K562 (cell line): Measurements from ENCODE around the gene ME3. TPM values are rescaled to one million over a fixed set of nuclear protein-coding genes. Genes with fewer than 3 reads are reported as not detected.

Source experiments
- ATAC-seq: fragments of 200-7000 bp; cut with Tn5 transposase; 3 replicates; pipeline ENCODE4 v1.9.1; 2020; ENCODE audit warnings: moderate library complexity
- BruUV-seq: library from RNA; stranded (reverse); fragments of 400-500 nt; replicated peaks from 2 replicates; lab custom pipeline; 2021; lab: Mats Ljungman, UMichigan
- CTCF ChIA-PET: fragments of 300-600 bp; formaldehyde crosslinking; extraction: SDS; loops from one replicate; lab custom pipeline; 2021; ENCODE audit warnings: low intra/inter-chr PET ratio; lab: Yijun Ruan, JAX
- POLR2A ChIA-PET: fragments of 300-600, 350-650 bp; sonication (Branson Sonifier 250); formaldehyde crosslinking; extraction: SDS; loops from one replicate; lab custom pipeline; 2021; ENCODE audit warnings: antibody characterized with exemption, inconsistent platforms; lab: Yijun Ruan, JAX
- DNase-seq, 4 experiments: peaks; one replicate each; pipeline versions ENCODE4 v3.0.0 to v3.0.0-alpha.2; 2011 to 2018; ENCODE audit warnings: low spot score in 3 of 4, mixed read lengths in 3 of 4; ENCODE audit errors: extremely low read depth in 1 of 4
- FAIRE-seq: peaks from 2 replicates; lab custom pipeline; 2011; peaks lifted over from hg19 to GRCh38; lab: Jason Lieb, UNC
- H2AFZ ChIP-seq: 2 replicates; pipeline ENCODE4 v1.6.0; 2011; ENCODE audit warnings: low read depth, low read length, control low read depth, inconsistent platforms
- H3K27ac ChIP-seq: fragments of 200-600 bp; 3 replicates; pipeline ENCODE4 v1.8.0; 2011; ENCODE audit warnings: low read depth, mild to moderate bottlenecking, control low read depth, inconsistent platforms, low read length, moderate library complexity, mixed read lengths; ENCODE audit errors: extremely low read depth
- H3K27me3 ChIP-seq, 2 experiments: fragments of 300-600 bp in 1 of 2; 2 replicates in 1 of 2; 3 replicates in 1 of 2; pipeline versions ENCODE4 v1.6.0 to v1.8.0; 2011; ENCODE audit warnings: inconsistent platforms in 2 of 2, low read length in 2 of 2, mild to moderate bottlenecking in 1 of 2, mixed read lengths in 1 of 2, moderate library complexity in 1 of 2; ENCODE audit not compliant: control insufficient read depth in 2 of 2, insufficient read depth in 2 of 2
- H3K36me3 ChIP-seq: fragments of 300-600 bp; 3 replicates; pipeline ENCODE4 v1.8.0; 2011; ENCODE audit warnings: mild to moderate bottlenecking, low read length, inconsistent platforms; ENCODE audit not compliant: control insufficient read depth, insufficient read depth
- H3K4me1 ChIP-seq, 2 experiments: fragments of 200-600 bp in 1 of 2; replicated peaks in 1 of 2; 2 replicates in 1 of 2; 3 replicates in 1 of 2; pipeline versions ENCODE4 v1.5.1 to v1.8.0; 2011; ENCODE audit warnings: inconsistent platforms in 2 of 2, low read length in 2 of 2, mild to moderate bottlenecking in 1 of 2, mixed read lengths in 1 of 2, moderate library complexity in 1 of 2; ENCODE audit not compliant: control insufficient read depth in 2 of 2, insufficient read depth in 2 of 2
- H3K4me2 ChIP-seq: 2 replicates; pipeline ENCODE4 v1.6.1; 2011; ENCODE audit warnings: low read length, control low read depth, inconsistent platforms, mixed read lengths; ENCODE audit not compliant: insufficient read depth
- H3K4me3 ChIP-seq: fragments of 200-600 bp; sonication (generic), shearing (Covaris generic); 2 replicates; pipeline ENCODE4 v1.5.1; 2016; ENCODE audit warnings: control low read depth, inconsistent platforms
- H3K79me2 ChIP-seq: fragments of 200-600 bp; 3 replicates; pipeline ENCODE4 v1.8.0; 2011; ENCODE audit warnings: low read length, inconsistent platforms; ENCODE audit not compliant: control insufficient read depth, insufficient read depth
- H3K9ac ChIP-seq, 2 experiments: 2 replicates each; pipeline versions ENCODE4 v1.6.0 to v1.6.1; 2011; ENCODE audit warnings: low read depth in 2 of 2, low read length in 2 of 2, control low read depth in 1 of 2, inconsistent platforms in 1 of 2, mild to moderate bottlenecking in 1 of 2, mixed read lengths in 1 of 2; ENCODE audit not compliant: insufficient read depth in 1 of 2
- H3K9me1 ChIP-seq: one replicate; pipeline ENCODE4 v1.6.0; 2011; ENCODE audit warnings: inconsistent platforms, mild to moderate bottlenecking, low read length, moderate library complexity; ENCODE audit not compliant: control insufficient read depth, insufficient read depth
- H3K9me3 ChIP-seq: replicated peaks from 2 replicates; pipeline ENCODE4 v1.5.1; 2011; ENCODE audit warnings: low read depth, low read length, inconsistent platforms; ENCODE audit not compliant: control insufficient read depth, insufficient read depth
- H4K20me1 ChIP-seq: replicated peaks from 2 replicates; pipeline ENCODE4 v1.6.1; 2011; ENCODE audit warnings: low read length, inconsistent platforms, mixed read lengths; ENCODE audit not compliant: control insufficient read depth, insufficient read depth
- CBX5 ChIP-seq: IDR thresholded peaks from 2 replicates; pipeline ENCODE4 v1.6.1; 2014; ENCODE audit warnings: low read depth, borderline replicate concordance
- CCAR2 ChIP-seq: fragments of 200-400 bp; formaldehyde crosslinking; IDR thresholded peaks from 2 replicates; pipeline ENCODE4 v1.6.1; 2017; ENCODE audit warnings: mild to moderate bottlenecking, low read depth, low read length
- ESRRB ChIP-seq: fragments of 250-450 bp; sonication (Bioruptor Pico); IDR thresholded peaks from 2 replicates; pipeline ENCODE4 v1.5.0; 2020; ENCODE audit warnings: mild to moderate bottlenecking, moderate library complexity, borderline replicate concordance
- FOXK2 ChIP-seq, 2 experiments: fragments of 450-650 bp; IDR thresholded peaks in 1 of 2; conservative IDR thresholded peaks in 1 of 2; 2 replicates each; pipeline ENCODE4 v1.6.1; 2016; ENCODE audit warnings: low read depth in 2 of 2, mild to moderate bottlenecking in 1 of 2
- HDAC8 ChIP-seq: fragments of 450-650 bp; IDR thresholded peaks from 2 replicates; pipeline ENCODE4 v1.6.1; 2016; ENCODE audit warnings: mild to moderate bottlenecking, missing genetic modification characterization, moderate library complexity, missing compliant biosample characterization
- HMGN3 ChIP-seq: IDR thresholded peaks from 2 replicates; pipeline ENCODE4 v1.6.1; 2011; ENCODE audit warnings: borderline replicate concordance, low read depth, mild to moderate bottlenecking, mixed read lengths, low read length; ENCODE audit not compliant: insufficient read length; ENCODE audit errors: extremely low read depth
- IRF2 ChIP-seq: sonication (generic); formaldehyde crosslinking; IDR thresholded peaks from 2 replicates; pipeline ENCODE4 v1.8.1; 2022; ENCODE audit warnings: mild to moderate bottlenecking, missing genetic modification reagents
- KDM1A ChIP-seq, 2 experiments: fragments of 450-650 bp; IDR thresholded peaks; 2 replicates each; pipeline ENCODE4 v1.6.1; 2016; ENCODE audit warnings: mild to moderate bottlenecking in 2 of 2
- KHSRP ChIP-seq: fragments of 450-650 bp; IDR thresholded peaks from 2 replicates; pipeline ENCODE4 v1.6.1; 2017
- MCM3 ChIP-seq: fragments of 450-650 bp; IDR thresholded peaks from 2 replicates; pipeline ENCODE4 v1.6.1; 2016
- NONO ChIP-seq, 2 experiments: fragments of 200-400 bp in 1 of 2; fragments of 450-650 bp in 1 of 2; formaldehyde crosslinking in 1 of 2; IDR thresholded peaks; 2 replicates each; pipeline ENCODE4 v1.6.1; 2017; ENCODE audit warnings: low read depth in 2 of 2, mild to moderate bottlenecking in 2 of 2, moderate library complexity in 2 of 2, low read length in 1 of 2
- PHB2 ChIP-seq: fragments of 450-650 bp; IDR thresholded peaks from 2 replicates; pipeline ENCODE4 v1.6.1; 2017; ENCODE audit warnings: low read depth
- PHF8 ChIP-seq: fragments of 200-600 bp; sonication (generic); IDR thresholded peaks from 2 replicates; pipeline ENCODE4 v1.6.1; 2012; ENCODE audit warnings: mixed run types, mild to moderate bottlenecking, inconsistent platforms, low read length, moderate library complexity, borderline replicate concordance
- POLR3G ChIP-seq: IDR thresholded peaks from 2 replicates; pipeline ENCODE4 v1.6.1; 2011; ENCODE audit not compliant: insufficient read length, insufficient replicate concordance; ENCODE audit errors: extremely low read depth
- RBM14 ChIP-seq: fragments of 200-400 bp; formaldehyde crosslinking; IDR thresholded peaks from 2 replicates; pipeline ENCODE4 v1.6.1; 2018; ENCODE audit warnings: low read depth, mild to moderate bottlenecking, low read length, moderate library complexity, borderline replicate concordance; ENCODE audit not compliant: insufficient read depth
- SNIP1 ChIP-seq: fragments of 450-650 bp; IDR thresholded peaks from 2 replicates; pipeline ENCODE4 v1.7.1; 2017; ENCODE audit warnings: low read depth, mild to moderate bottlenecking
- ZBTB7A ChIP-seq: IDR thresholded peaks from 2 replicates; pipeline ENCODE4 v1.6.1; 2011; ENCODE audit warnings: low read depth, mild to moderate bottlenecking, low read length, moderate library complexity, borderline replicate concordance; ENCODE audit not compliant: control insufficient read depth
- ZNF316 ChIP-seq: fragments of 450-650 bp; IDR thresholded peaks from 2 replicates; pipeline ENCODE4 v1.6.1; 2016
- ZNF384 ChIP-seq: IDR thresholded peaks from 2 replicates; pipeline ENCODE4 v1.6.1; 2012; ENCODE audit warnings: low read depth, low read length, improper control_type of control experiment
- WGBS: fragments of 100-300 bp; shearing (Covaris generic); methylation state at CpG from one replicate; pipeline ENCODE4 v1.1.6; 2016; ENCODE audit warnings: low coverage, mixed read lengths; ENCODE audit not compliant: insufficient coverage; ENCODE audit errors: missing lambda C conversion rate; 5-methylcytosine and 5-hydroxymethylcytosine counted together
- in situ Hi-C: fragments of 300-500 bp; cut with MboI; formaldehyde crosslinking; loops from 4 replicates; pipeline ENCODE4 v1.15.0; 2018; ENCODE audit warnings: inconsistent platforms, mixed read lengths
- intact Hi-C: fragments of 100-400 bp; cut with micrococcal nuclease; formaldehyde crosslinking; loops from 2 replicates; pipeline ENCODE4 v1.14.2; 2022
- polyA plus RNA-seq, 8 experiments: library from polyadenylated mRNA; depleted of rRNA in 4 of 8; stranded (reverse) in 5 of 8; unstranded in 3 of 8; fragments of >200 nt; fragmentation: Nextera tagmentation in 2 of 8; fragmentation: Illumina TruSeq in 1 of 8; extraction: Ambion mirVana in 2 of 8; extraction: Trizol in 1 of 8; gene quantifications; 2 replicates each; pipeline versions ENCODE4 v1.2.1 to v1.2.3, GENCODE V29; 2011 to 2014; ENCODE audit warnings: inconsistent platforms in 1 of 8, missing spikeins in 1 of 8
- total RNA-seq, 7 experiments: library from RNA; depleted of rRNA in 6 of 7; stranded (reverse); fragments of >200 nt in 6 of 7; fragmentation: Illumina TruSeq in 2 of 7; extraction: Trizol in 2 of 7; gene quantifications; 2 replicates each; pipeline versions ENCODE4 v1.2.1 to v1.2.3, GENCODE V29; 2011 to 2021; ENCODE audit warnings: low replicate concordance in 1 of 7

ME3 gene
- total and polyA plus RNA-seq, 9 of the 15 experiments (the other 6 are each of a cell fraction or from before 2014, with no cell fraction given) = not detected

- ChIA-PET CTCF (no interaction called here), POLR2A (no interaction called here)
- Histone ChIP-seq H3K4me3 (no peak overlapping the region), H3K9me3 (no peaks in the 10 kb centered on the region), H3K9me1 (no peaks in the 10 kb centered on the region), H3K27ac (no peak overlapping the region), H3K9ac (no peak overlapping the region), H3K4me1 (no peaks in the 10 kb centered on the region), H4K20me1 (no peaks in the 10 kb centered on the region), H3K79me2 (no peaks in the 10 kb centered on the region), H3K36me3 (no peaks in the 10 kb centered on the region), H3K27me3 (peaks cover 2 to 12% of the 10 kb centered on the region in 2 experiments; a peak in 1 of 5 replicates), H3K4me2 (no peak overlapping the region), H2AFZ (no peak overlapping the region)
- FAIRE-seq (no peak), ATAC-seq (no peak), DNase-seq (no peak)
- intact Hi-C loops = no loop called here
- in situ Hi-C loops = no loop called here
- TF ChIP-seq ZBTB7A (no peak), POLR3G (no peak), SNIP1 (no peak), CBX5 (no peak), FOXK2 (conservative IDR thresholded peaks at IDR 0.05 in 1 of 2, IDR thresholded peaks at IDR 0.05 in 1 of 2; ENCODE audit: low read depth in 2 of 2) (no peak), KHSRP (no peak), HDAC8 (tag) (no peak), KDM1A (IDR thresholded peaks at IDR 0.05) (no peak), RBM14 (no peak), ZNF384 (no peak), HMGN3 (no peak), IRF2 (CRISPR knock-in tag) (no peak), PHB2 (no peak), MCM3 (no peak), NONO (IDR thresholded peaks at IDR 0.05; ENCODE audit: low read depth in 2 of 2, low read length in 1 of 2) (no peak), PHF8 (no peak), CCAR2 (no peak), ESRRB (CRISPR knock-in tag) (no peak), ZNF316 (no peak)
- WGBS = 0% methylated on average over 7 of the region's 7 CpGs
- BruUV-seq = no TSS peak
Observed at GRCh38 chr11:86627776-86628455, 44.5 kb downstream of the ME3 start.
